AG10803 (cell line): ENCODE results near the gene PCGF3.
A peak's percentile ranks its signal among the peaks of the same experiment; 100 is the strongest.
"Not testable (repeated sequence)": the region's sequence is repeated elsewhere in the genome, so short reads cannot be mapped to it uniquely, and the experiment has no call there.

Experiments used
- DNase-seq: peaks from one replicate; pipeline ENCODE4 v3.0.0; 2010; ENCODE audit warnings: low read depth
- H3K4me3 ChIP-seq: 2 replicates; pipeline ENCODE4 v1.5.1; 2011; ENCODE audit warnings: mild to moderate bottlenecking, low read length, control low read depth
- TF ChIP-seq, protein P1 (sequence below): conservative IDR thresholded peaks from 2 replicates; pipeline ENCODE4 v1.5.1; 2011; ENCODE audit warnings: mild to moderate bottlenecking, low read length, control low read depth, inconsistent platforms

PCGF3 gene

DNA sequence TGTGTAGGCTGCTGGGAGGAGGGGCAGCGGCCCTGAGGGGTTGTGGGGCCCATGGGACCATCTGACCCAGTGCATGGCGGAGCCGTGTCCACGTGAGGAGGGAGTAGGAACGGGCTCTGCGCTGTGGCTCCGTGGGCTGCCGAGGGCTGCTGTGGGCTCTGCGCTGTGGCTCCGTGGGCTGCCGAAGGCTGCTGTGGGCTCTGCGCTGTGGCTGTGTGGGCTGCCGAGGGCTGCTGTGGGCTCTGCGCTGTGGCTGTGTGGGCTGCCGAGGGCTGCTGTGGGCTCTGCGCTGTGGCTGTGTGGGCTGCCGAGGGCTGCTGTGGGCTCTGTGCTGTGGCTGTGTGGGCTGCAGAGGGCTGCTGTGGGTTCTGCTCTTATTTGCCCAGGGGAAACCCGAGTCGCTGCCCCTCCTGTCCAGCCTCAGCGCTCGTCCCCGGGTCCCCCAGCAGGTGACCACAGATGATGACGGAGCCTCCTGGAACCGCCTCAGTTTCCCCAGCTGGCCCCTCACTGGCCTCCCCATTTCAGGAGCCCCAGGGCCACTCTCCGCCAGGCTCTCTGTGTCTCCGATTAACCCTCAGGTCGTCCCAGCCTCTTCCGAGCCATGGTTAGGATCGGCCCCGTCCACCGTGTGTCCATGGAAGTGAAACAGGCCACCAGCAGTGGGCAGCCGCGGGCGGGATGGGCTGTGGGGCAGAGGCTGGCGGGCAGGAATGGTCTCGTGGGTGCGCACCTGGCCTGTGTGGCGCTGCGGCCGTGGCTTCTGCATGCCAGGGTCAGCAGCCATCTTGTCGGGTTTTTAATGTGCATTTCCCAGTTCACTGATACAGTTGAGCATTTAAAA is 20.0 kb downstream of the PCGF3 start:
- DNase-seq: no peak
- TF ChIP-seq, protein P1, sequence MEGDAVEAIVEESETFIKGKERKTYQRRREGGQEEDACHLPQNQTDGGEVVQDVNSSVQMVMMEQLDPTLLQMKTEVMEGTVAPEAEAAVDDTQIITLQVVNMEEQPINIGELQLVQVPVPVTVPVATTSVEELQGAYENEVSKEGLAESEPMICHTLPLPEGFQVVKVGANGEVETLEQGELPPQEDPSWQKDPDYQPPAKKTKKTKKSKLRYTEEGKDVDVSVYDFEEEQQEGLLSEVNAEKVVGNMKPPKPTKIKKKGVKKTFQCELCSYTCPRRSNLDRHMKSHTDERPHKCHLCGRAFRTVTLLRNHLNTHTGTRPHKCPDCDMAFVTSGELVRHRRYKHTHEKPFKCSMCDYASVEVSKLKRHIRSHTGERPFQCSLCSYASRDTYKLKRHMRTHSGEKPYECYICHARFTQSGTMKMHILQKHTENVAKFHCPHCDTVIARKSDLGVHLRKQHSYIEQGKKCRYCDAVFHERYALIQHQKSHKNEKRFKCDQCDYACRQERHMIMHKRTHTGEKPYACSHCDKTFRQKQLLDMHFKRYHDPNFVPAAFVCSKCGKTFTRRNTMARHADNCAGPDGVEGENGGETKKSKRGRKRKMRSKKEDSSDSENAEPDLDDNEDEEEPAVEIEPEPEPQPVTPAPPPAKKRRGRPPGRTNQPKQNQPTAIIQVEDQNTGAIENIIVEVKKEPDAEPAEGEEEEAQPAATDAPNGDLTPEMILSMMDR: no peak
- no peak overlapping the region; the same call in 1 of the 2 replicates for H3K4me3 ChIP-seq

DNA sequence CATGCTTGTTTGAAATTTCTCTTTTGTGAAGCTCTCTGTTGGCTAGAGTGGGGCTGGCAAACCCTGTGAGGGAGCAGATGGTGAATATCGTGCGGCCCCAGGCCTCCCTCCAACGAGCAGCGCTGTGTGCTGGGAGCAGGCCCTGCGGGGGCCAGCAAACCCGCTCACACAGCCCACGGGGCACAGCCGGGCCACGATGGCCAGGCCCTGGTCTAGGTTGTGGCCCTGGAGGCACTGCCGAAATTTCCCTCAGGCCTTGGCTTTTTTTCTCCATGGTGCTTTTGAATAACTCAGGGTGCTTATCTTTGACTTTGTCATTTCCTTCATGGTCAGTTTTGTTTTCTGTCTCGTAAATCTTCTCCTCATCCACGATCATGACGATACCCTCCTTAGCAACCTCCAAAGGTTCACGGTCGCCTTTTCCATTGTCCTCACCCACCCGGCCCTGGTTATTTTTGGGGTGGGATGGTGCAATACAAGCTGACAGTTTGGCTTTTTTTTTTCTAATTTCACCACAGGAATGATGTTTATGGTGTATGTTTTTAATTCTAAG is 20.7 kb downstream of the PCGF3 start:
- DNase-seq: peak; percentile 85
- peak overlapping the region; percentile 44 for H3K4me3 ChIP-seq
- TF ChIP-seq, protein P1: no peak

DNA sequence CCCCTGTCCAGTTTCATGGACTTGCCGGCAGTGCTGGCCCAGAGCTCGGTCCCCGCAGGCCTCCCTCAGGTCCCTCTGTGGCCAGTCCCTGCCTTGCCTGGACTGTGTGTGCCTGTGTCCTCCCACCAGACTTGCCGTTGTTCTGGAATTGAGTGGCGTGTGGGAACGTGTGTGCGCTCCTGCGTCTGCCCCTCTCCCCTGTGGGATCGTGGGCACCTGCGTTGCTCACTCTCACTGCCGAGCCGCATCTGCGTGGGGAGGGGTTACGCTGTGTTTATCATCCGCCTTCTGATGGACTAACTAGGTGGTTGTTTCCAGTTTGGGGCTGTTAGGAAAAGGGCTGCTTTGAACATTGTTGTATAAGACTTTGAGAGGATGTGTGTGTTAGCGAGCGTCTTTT is 21.2 kb downstream of the PCGF3 start:
- TF ChIP-seq, protein P1: no peak
- H3K4me3 ChIP-seq: peak overlapping the region; percentile 44
- DNase-seq: peak; percentile 12

- DNase-seq: no peak
Observed at GRCh38 chr4:727576-727975, 21.9 kb downstream of the PCGF3 start.

DNA sequence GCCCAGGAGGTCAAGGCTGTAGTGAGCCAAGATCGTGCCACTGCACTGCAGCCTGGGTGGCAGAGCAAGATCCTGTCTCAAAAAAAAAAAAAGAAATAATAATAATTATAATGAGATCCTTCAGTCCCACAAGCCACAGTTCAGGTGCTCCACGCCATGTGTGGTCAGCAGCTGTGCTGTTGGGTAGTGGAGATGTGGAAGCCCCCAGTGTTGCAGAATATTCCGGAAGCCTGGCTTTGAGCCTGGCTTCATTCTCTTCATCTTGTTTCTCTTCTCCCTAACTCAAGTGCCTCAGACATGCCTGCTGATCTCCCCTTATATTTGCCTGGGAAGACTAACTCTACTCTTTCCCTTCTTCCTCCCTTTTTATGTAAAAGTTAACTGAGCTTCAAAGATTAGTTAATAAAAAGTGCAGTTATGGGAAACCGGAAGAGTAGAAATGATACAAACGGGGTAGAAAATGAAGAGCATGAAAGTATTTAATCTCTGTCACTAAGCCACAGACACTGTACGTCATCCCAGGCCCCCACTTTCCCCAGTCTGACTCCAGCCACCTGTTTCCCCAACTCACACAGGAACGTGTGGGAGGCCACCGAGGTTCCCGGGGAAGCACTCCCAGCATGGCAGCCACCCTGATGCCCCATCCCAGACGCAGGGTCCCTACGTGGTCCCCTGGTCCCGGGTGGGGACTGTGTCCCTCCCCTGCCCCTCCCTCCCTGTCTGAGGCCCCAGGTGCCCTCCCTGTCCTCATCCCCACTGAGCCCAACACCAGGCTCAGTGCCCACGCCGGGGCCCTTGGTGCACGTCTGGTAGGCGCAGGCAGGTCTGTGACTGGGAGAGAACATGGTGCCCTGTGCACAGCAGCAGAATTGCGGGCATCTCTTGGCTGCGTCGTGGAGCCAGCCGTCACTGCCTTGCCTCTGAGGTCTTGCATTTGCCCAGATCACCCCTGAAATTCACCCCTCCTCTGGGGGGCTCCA is 24.0 kb downstream of the PCGF3 start:
- TF ChIP-seq, protein P1: no peak
- no peak overlapping the region for H3K4me3 ChIP-seq

More at GRCh38 chr4:727576-727975, 21.9 kb downstream of the PCGF3 start:
- H3K4me3 ChIP-seq: no peak overlapping the region
- TF ChIP-seq, protein P1: no peak

GRCh38 chr4:730511-730910 is 24.9 kb downstream of the PCGF3 start:
- H3K4me3 ChIP-seq: no peak overlapping the region
- no peak for DNase-seq
- TF ChIP-seq, protein P1: no peak

More for the DNA sequence above, 24.0 kb downstream of the PCGF3 start:
- DNase-seq: no peak

- H3K4me3 ChIP-seq, DNase-seq: not testable (repeated sequence)
Observed at GRCh38 chr4:730946-731904, 25.6 kb downstream of the PCGF3 start.

- H3K4me3 ChIP-seq, DNase-seq: not testable (repeated sequence)
Observed at GRCh38 chr4:731954-732353, 26.3 kb downstream of the PCGF3 start.
